ENCODE results near the gene ZNF778.
A peak's percentile ranks its signal among the peaks of the same experiment; 100 is the strongest.

The ZNF778 gene

GRCh38 chr16:89217388-89218191 is at the start of gene ZNF778:
Gene ZNF778, plus strand, starts transcription at chr16:89217703. Its CDS starts 3,425 bp downstream, at chr16:89221128.
- peak; percentile 82 to 84 for DNase-seq (ENCODE audit: low read depth in 2 of 2)
- peak within 1 kb of the TSS; percentile 88 to 90 for H3K4me3 ChIP-seq (replicated peaks in 1 of 2; ENCODE audit: low read depth in 2 of 2, low read length in 2 of 2)
- TF ChIP-seq, protein P1, sequence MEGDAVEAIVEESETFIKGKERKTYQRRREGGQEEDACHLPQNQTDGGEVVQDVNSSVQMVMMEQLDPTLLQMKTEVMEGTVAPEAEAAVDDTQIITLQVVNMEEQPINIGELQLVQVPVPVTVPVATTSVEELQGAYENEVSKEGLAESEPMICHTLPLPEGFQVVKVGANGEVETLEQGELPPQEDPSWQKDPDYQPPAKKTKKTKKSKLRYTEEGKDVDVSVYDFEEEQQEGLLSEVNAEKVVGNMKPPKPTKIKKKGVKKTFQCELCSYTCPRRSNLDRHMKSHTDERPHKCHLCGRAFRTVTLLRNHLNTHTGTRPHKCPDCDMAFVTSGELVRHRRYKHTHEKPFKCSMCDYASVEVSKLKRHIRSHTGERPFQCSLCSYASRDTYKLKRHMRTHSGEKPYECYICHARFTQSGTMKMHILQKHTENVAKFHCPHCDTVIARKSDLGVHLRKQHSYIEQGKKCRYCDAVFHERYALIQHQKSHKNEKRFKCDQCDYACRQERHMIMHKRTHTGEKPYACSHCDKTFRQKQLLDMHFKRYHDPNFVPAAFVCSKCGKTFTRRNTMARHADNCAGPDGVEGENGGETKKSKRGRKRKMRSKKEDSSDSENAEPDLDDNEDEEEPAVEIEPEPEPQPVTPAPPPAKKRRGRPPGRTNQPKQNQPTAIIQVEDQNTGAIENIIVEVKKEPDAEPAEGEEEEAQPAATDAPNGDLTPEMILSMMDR (IDR thresholded peaks at IDR 0.05; ENCODE audit: low read depth, low read length), result no peak

DNA sequence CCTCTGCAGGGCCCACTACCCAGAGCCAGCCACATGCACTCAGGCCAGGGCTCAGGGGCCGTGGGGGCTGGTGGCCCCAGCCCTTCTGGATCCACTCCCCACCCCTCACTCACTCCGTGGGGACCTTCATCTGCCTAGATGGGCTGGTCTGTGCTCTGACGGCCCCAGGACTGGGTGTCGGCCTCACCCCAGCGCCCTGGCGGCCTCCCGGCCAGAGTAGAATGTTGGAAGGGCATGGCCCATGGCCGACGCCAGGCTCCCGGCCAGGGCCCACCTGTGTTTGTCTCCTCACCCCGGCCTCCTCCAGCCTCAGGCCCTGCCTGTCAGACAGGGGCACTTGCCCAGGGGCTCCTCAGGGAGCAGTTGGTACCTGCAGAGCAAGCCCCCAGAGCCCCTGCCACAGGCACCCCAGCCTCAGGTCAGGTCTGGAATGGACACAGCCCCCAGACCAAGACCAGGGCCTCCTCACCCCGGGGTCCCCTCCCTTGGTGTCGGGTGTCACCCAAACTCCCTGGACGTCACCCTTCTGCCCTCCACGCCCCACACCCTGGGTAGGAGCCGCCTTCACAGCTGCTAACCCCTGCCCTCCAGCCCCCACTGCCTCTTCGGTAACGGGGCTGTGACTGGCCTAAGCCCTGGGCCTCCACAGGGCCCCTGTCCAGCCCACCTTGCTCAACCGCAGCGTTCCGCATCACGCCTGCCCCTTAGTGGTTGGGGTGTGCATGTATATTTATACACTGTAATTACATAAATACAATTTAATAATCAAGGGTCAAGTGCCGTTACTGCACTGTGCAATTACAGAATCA is 48.9 kb upstream of the ZNF778 start:
- no peak for DNase-seq (ENCODE audit: low read depth in 2 of 2)
- TF ChIP-seq, protein P1 (IDR thresholded peaks at IDR 0.05; ENCODE audit: low read depth, low read length), result peak; percentile 2
- H3K4me3 ChIP-seq (replicated peaks in 1 of 2; ENCODE audit: low read depth in 2 of 2, low read length in 2 of 2), result no peak overlapping the region

- no peak for DNase-seq (ENCODE audit: low read depth in 2 of 2)
- H3K4me3 ChIP-seq (replicated peaks in 1 of 2; ENCODE audit: low read depth in 2 of 2, low read length in 2 of 2), result no peak overlapping the region
- TF ChIP-seq, protein P1 (IDR thresholded peaks at IDR 0.05; ENCODE audit: low read depth, low read length), result no peak
Measured at GRCh38 chr16:89169778-89170177, 47.7 kb upstream of the ZNF778 start.

DNA sequence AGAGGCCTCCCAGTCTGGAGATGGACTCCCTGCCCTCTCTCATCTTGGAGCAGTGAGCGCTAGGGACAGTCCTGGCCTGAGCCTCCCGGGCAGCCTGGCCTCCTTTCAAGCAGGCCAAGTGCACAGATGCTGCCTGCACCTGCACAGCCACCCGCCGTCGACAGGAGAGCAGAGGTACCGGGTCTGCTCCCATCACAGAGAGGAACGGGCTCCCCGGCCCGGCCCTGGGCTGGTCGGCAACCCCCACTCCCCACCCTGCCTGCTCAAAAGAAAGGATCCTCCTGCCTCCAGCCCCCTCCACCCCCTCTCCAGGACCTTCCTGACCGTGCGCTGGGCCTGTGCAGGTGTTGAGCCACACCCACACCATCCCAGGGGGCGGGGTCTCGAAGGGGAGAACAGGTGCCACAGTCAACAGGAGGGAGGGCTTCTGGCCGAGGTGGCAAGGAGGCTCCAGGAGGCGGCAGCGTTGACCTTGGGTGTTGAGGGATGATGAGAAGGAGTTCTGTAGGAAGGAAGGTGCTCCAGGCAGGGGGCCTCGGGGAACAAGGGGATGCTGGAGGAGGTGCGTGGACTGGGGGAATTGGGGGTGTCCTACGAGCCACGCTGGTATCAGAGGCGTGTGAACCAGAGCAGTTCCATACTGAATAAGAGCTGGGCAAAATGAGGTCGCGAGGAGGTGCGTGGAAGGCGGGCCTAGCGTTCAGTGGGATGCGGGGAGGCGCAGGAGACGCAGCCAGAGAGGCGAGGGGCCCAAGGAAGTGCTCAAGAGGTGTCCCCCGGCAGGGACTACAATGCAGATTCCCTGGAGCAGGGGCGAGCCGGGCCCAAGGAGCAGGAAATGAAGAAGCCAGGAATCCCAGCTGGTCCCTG is 46.9 kb upstream of the ZNF778 start:
- H3K4me3 ChIP-seq (replicated peaks in 1 of 2; ENCODE audit: low read depth in 2 of 2, low read length in 2 of 2), result peak overlapping the region in 1 of 2 donors; percentile 15
- DNase-seq (ENCODE audit: low read depth in 2 of 2), result no peak
- TF ChIP-seq, protein P1 (IDR thresholded peaks at IDR 0.05; ENCODE audit: low read depth, low read length), result no peak

- TF ChIP-seq, protein P1 (IDR thresholded peaks at IDR 0.05; ENCODE audit: low read depth, low read length), result no peak
- peak; percentile 78 to 89 for DNase-seq (ENCODE audit: low read depth in 2 of 2)
- peak within 1 kb of the TSS in 1 of 2 donors; percentile 15 for H3K4me3 ChIP-seq (replicated peaks in 1 of 2; ENCODE audit: low read depth in 2 of 2, low read length in 2 of 2)
Measured at GRCh38 chr16:89171216-89172170, 46.0 kb upstream of the ZNF778 start, which contains the start of gene CDH15. Gene CDH15, plus strand, starts transcription at chr16:89171748. Its CDS starts 84 bp downstream, at chr16:89171832.

Measured in cardiac fibroblast (primary cell).